ENCODE measurements around the gene ANO2.

The ANO2 gene

DNA sequence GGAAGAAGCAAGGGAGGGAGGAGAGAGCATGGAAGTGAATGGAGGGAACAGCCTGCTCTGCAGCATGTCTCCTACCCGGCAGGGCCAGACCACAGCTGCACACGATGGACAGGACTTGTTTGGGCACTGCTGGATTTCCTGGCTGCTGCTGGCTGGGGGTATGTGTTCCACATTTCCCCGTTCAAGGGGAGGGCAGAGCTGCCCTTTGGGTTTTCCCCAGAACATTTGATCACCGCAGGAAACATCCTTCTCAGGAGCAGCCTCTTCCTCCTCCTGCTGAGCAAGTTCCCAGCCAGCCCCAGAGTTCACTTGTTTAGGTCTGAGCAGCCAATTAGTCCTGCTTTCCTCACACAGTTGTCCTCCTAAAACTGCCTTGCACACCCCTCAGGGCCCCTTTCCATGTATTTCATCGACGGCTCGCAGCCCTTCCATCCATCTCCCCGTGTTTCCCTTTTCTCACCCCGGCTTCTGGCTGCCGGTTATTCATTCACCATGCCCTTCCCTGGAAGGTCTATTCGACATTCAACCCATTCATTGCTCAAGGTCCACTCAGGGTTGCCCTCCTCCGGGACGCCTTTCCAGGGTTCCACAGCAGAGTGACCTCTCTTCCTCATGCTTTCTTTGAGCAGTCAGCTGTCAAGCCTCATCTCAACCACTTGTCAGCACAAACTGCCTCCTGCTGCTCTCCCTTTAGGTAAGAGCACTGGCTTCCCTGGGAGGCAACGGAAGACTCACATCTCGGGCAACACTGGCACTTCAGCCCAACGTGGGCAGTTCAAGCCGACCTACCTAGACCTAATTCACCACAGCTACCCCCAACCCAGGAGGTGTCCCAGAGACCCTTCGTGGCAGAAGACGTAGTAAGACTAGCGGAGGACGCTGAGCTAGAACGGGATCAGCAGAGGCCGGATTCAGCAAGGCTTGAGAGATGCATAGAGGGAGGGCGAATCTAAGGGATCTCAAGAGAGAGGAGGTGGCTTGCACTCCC, 20.1 kb upstream of the ANO2 start:
- FAIRE-seq, result no peak

DNA sequence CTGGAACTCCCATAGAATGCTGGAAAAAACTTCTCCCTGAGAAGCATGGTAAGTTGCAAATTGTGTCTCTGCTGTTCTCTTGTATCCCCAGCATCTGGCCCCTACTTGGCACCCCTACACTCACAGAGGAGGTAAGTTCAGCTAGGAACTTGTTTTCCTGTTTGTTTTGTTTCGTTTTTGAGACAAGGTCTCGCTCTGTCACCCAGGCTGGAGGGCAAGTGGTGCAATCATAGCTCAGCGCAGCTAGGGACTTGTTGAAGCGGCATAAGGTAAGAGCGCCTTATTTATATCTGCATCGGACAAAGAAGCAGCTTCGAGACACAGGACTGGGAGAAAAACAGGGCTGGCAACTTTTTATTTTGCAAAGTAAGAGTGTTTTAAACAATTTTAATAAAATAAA, 18.5 kb upstream of the ANO2 start:
- no peak for FAIRE-seq

GRCh38 chr12:5960783-5961182, 15.7 kb upstream of the ANO2 start:
- FAIRE-seq, result no peak

GRCh38 chr12:5956987-5957386, 11.9 kb upstream of the ANO2 start:
- FAIRE-seq, result no peak

GRCh38 chr12:5954661-5955060, 9.6 kb upstream of the ANO2 start:
- FAIRE-seq, result no peak

- FAIRE-seq, result no peak
Measured at GRCh38 chr12:5953835-5954586, 9.0 kb upstream of the ANO2 start.

GRCh38 chr12:5952031-5952430, 7.0 kb upstream of the ANO2 start:
- FAIRE-seq, result no peak

DNA sequence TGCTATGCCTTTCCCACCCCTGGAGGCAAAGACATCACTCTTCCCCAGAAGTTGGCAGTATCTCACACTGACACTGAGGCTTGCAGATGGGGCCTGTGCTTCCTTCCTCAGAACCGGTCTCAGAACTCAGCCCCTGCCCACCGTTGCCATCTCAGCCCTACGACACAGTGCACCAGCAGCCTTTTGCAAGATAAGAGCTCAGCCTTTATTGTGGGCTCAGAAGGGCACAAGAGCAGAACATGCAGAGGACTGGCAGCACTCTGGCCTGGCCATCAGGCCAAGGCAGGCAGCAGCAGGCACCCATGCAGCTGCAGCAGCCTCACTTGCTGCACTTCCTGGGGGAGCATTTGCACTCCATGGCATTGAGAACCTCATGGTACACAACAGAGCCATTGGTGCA, 3.6 kb upstream of the ANO2 start:
- no peak for FAIRE-seq

- FAIRE-seq, result no peak
Measured at GRCh38 chr12:5947006-5947405, 1.9 kb upstream of the ANO2 start.

- no peak for FAIRE-seq
Measured at GRCh38 chr12:5946388-5946787, 1.3 kb upstream of the ANO2 start.

DNA sequence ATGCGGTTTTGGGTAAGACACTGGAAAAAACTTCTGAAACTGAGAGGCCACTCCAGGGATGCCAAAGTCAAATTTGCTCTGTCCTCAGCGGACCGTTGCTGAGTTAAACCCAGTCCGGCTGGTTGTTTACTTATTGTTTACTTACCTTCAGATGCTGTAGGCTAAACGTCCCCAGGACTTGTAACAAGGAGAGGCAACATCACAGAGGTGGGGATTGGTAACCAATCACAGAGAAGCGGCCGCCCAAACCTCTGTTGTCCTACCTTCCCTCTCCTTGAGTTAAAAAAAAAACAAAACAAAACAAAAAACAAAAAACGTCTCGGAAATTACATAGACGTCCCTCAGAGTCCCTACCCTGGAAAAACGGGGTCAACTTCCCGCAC, 380 bp downstream of the ANO2 start:
- no peak for FAIRE-seq

DNA sequence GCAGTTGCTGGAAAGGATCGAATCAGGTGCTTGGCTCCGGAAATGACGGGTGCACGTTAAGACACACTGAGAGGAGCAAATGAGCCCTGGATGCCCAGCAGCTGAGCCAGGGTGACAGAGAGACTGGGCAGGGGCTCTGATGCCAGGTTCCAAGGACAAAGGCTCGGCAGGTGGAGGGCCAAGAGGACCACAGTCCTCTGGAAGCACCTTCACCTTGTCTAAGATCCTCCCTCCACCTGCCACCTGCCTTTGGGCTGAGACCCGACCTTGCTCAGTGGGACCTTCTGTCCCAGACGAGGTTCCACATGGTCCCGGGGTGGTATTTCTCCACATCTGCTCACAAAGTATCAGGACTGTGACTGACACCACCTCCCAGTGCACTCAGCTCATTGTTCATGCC, 1.0 kb downstream of the ANO2 start:
- no peak for FAIRE-seq

GRCh38 chr12:5941907-5942306, 3.2 kb downstream of the ANO2 start:
- no peak for FAIRE-seq

DNA sequence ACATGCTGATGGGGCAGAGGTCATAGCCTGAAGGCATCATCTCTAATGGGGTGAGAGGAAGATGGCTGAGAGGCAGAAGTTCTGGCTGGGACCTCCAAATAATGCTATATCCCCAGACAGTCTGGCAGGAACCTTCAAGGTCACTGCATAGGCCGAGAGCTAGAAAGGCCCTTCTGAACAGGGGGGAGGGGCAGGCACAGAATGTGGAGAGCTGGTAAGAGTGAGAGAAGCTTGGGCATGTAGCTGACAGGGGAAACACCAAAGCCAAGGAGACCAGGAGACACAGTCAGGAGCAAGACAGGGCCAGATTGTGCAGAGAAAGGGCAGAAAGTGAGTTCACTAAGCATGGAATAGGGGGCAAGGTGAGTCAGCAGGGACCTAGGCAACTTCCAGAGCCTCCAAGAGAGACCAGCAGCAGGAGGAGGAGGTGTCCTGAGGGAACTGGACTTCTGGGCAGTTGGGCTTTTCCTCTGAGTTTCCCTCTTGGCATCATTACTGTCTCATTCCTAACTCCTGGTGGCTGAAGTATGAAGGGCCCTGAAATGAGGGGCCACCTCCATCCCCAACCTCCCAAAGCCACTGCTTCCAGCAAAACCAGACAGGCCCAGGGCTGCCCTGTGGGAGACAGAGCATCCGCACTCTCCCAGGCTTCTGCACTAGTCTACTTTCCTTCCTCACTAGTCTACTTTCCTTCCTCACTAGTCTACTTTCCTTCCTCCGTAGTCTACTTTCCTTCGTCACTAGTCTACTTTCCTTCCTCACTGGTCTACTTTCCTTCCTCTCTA, 17.1 kb downstream of the ANO2 start:
- no peak for FAIRE-seq

DNA sequence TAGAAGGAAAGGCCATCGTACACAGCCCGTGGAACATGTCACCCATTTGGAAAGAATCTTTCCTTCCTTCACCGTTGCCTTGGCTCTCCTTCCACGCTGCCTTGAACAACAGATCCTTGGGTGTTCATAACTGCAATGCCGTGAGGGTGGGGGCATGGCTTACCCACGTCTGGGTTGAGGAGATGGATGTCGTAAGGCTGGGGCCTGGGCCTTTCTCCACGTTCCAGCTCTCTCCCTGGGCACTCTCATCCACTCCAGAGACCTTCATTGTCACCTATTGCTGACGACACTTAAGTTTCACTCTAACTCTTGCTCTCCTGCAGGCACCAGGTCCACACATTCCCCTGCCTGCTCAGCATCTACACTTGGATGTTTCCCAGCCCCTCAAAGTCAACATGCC, 19.4 kb downstream of the ANO2 start:
- FAIRE-seq, result no peak

GRCh38 chr12:5924342-5924741, 20.7 kb downstream of the ANO2 start:
- no peak for FAIRE-seq

DNA sequence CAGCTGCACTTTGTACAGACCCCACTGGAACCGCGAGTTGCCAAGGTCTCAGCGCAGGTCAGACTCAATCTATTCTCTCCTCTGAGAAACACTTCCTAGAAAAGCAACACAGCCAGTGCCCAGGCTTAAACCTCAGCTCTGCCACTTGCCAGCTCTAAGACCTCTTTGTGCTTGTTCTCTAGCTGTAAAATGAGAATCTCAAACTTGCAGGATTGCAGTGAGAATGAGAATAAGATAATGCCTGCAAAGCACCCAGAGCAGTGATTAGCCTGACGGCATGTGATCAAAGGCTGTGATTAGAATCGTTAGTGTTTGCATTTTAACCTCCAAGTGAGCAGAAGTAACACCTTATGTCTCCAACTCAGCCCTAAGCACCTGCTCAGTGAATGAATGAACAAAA, 21.3 kb downstream of the ANO2 start:
- FAIRE-seq, result no peak

DNA sequence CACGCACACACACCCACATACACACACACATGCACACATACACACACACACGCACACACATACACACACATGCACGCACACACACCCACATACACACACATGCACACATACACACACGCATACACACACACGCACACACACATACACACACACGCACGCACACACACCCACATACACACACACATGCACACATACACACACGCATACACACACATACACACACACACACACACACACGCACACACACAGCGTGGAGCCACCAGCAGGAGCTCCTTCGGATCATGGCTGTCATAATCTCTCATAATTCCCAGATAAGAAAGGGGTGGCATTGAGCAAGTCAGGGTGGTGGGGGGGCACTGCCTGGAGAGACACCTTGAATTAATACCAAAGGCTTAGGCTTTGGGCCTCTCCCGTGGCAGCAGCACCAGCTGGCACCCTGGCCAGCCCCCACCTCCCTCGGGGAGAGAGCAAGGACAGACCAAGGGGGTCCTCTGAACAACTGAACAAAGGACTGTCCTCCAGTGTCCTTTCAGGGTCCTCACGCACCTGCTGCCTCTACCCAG, 21.9 kb downstream of the ANO2 start:
- FAIRE-seq, result no peak

DNA sequence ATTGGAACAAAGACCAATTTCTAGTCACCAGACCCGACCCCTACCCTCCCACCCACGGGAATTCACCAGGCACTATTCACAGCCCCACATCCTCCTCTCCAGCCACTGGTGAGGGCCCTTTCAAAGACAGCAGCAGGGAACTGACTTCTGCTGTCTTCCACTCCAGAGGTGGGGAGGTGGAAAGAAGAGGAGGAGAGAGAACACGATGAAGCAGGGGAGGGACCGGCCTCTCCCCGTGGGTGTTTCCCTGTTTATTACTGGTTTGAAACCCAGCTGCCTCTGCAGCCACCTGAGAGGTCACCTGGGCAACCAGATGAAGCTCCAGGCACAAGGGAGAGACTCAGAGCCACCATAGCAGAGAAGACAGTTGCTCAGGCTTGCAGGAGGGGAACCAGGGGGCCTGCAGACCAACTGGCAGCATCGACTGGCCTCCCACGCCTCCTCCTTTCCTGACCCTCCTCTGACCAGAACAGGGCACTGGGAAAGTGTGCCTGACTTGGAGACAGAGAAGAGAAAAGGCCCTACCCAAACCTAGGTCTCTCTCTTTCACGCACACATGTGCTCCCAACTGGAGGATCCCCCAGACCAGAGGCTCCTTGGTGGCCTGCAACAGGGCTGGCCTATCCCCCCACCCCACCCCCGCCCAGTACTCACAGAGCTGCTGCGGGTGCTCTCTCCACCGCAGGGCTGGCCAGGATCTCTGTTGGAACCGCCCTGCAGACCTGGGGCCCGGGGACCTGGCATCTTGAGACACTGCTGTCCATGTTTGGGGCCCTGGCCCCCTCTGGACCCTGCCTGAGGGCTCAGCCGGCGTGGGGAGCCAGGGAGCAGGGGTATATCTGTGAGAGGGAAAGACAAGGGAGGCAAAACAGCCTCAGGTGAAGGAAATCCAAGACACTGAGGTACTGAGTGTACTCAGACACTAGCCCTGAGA, 22.8 kb downstream of the ANO2 start:
- no peak for FAIRE-seq

GRCh38 chr12:5921027-5921909, 23.8 kb downstream of the ANO2 start:
- FAIRE-seq, result no peak
